BLaER1 treated with 17β-estradiol and CSF1 and Interleukin-3, amounts not matched to agents 10 nM and 100 nM (cell line): ENCODE results near the gene NAPA.

Source experiments
- H3K27ac ChIP-seq, 11 experiments: shearing (Covaris generic); formaldehyde crosslinking; 2 replicates each; pipeline ENCODE4 v1.8.1; 2022
- H3K27me3 ChIP-seq, 11 experiments: shearing (Covaris generic); formaldehyde crosslinking; 2 replicates each; pipeline ENCODE4 v1.8.1; 2022
- H3K36me3 ChIP-seq, 11 experiments: shearing (Covaris generic); formaldehyde crosslinking; 2 replicates each; pipeline ENCODE4 v1.8.1; 2022
- H3K4me1 ChIP-seq, 10 experiments: shearing (Covaris generic); formaldehyde crosslinking; 2 replicates each; pipeline ENCODE4 v1.8.1; 2022
- H3K4me2 ChIP-seq, 11 experiments: shearing (Covaris generic); formaldehyde crosslinking; 2 replicates each; pipeline ENCODE4 v1.8.1; 2022
- H3K4me3 ChIP-seq, 10 experiments: shearing (Covaris generic); formaldehyde crosslinking; 2 replicates each; pipeline ENCODE4 v1.8.1; 2022
- H3K9ac ChIP-seq, 11 experiments: shearing (Covaris generic); formaldehyde crosslinking; 2 replicates each; pipeline ENCODE4 v1.8.1; 2022
- H3K9me3 ChIP-seq, 11 experiments: shearing (Covaris generic); formaldehyde crosslinking; replicated peaks in 1 of 11; 2 replicates each; pipeline ENCODE4 v1.8.1; 2022
- H4K20me1 ChIP-seq, 11 experiments: shearing (Covaris generic); formaldehyde crosslinking; 2 replicates each; pipeline ENCODE4 v1.8.1; 2022
- Cebpa-rat ChIP-seq, 11 experiments: shearing (Covaris generic); IDR thresholded peaks; 2 replicates each; pipeline ENCODE4 v1.8.1; 2022

Gene NAPA

DNA sequence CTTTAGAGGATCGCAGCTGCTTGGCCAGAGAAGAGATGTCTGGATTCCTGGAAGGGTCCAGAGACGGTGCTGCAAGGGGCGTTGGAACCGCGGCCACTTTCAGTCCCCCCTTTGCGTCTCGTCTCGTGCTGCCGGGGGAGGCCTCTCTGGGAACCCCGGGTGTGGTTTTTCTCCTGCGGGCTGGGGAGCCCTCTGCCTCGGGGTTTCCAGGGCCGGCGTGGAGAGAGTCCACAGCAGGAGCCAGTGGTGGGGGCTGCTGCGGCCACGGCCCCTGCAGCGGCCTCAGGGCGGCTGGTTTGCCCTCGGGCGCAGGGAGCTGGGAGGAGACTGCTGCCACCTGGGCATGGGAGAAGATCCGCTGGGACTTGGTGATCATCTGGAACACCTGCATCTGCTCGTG is 29.6 kb upstream of the NAPA start:
- TF ChIP-seq Cebpa-rat (IDR thresholded peaks at IDR 0.05), result no peak
- Histone ChIP-seq H4K20me1 (peaks cover 0 to 17% (median 0%) of the 10 kb centered on the region in 11 experiments; a peak in 2 of 22 replicates), H3K27me3 (peaks cover 35 to 48% (median 42%) of the 10 kb centered on the region in 11 experiments), H3K36me3 (no peaks in the 10 kb centered on the region), H3K4me2 (no peak overlapping the region), H3K9ac (no peak overlapping the region), H3K4me3 (no peak overlapping the region), H3K9me3 (no peaks in the 10 kb centered on the region), H3K27ac (no peak overlapping the region), H3K4me1 (no peaks in the 10 kb centered on the region)

DNA sequence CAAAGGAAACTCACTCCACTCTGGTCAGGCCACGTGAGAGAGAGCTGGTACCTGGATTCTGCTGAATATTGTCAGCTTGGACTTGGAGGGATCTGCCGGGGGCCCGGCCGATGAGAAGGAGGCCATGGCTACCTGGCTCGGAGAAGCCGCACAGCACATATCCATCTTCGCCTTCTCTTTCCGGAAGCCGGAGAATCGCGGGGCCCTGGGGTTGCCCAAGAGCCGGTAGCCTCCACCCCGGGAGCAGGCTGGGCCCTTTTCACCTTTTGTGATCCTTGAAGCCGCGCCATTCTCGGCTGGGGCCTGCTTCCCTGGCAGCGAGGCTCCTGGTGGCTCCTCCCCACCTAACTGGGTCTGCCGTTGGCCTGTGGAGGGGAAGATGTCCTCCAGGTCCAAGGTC is 29.2 kb upstream of the NAPA start:
- H3K27ac ChIP-seq, result no peak overlapping the region
- H4K20me1 ChIP-seq, result peaks cover 0 to 17% (median 0%) of the 10 kb centered on the region in 11 experiments; a peak in 2 of 22 replicates
- TF ChIP-seq Cebpa-rat (IDR thresholded peaks at IDR 0.05), result no peak
- H3K9ac ChIP-seq, result no peak overlapping the region
- H3K9me3 ChIP-seq, result no peaks in the 10 kb centered on the region
- no peaks in the 10 kb centered on the region for H3K4me1 ChIP-seq
- H3K4me3 ChIP-seq, result no peak overlapping the region
- H3K27me3 ChIP-seq, result peaks cover 35 to 48% (median 42%) of the 10 kb centered on the region in 11 experiments
- no peaks in the 10 kb centered on the region for H3K36me3 ChIP-seq
- no peak overlapping the region for H3K4me2 ChIP-seq

DNA sequence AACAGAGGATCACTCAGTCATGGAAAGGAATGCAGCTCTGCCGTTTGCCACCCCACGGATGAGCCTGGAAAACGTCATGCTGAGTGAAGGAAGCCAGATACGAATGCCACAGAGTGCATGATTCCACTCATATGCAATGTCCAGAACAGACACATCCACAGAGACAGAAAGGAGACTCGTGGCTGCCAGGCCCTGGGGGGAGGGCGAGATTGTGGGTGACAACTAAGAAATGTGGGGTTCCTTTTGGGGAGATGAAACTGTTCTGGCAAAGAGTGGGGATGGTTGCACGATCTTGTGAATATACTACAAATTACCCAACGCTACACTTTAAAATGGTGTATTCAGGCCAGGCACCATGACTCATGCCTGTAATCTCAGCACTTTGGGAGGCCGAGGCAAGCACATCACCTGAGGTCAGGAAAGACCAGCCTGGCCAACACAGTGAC is 27.2 kb upstream of the NAPA start:
- peaks cover 0 to 17% (median 0%) of the 10 kb centered on the region in 11 experiments; a peak in 2 of 22 replicates for H4K20me1 ChIP-seq
- TF ChIP-seq Cebpa-rat (IDR thresholded peaks at IDR 0.05), result no peak
- H3K27ac ChIP-seq, result no peak overlapping the region
- no peaks in the 10 kb centered on the region for H3K4me1 ChIP-seq
- H3K36me3 ChIP-seq, result no peaks in the 10 kb centered on the region
- no peaks in the 10 kb centered on the region for H3K9me3 ChIP-seq
- H3K27me3 ChIP-seq, result peaks cover 34 to 41% (median 37%) of the 10 kb centered on the region in 11 experiments
- no peak overlapping the region for H3K4me2 ChIP-seq
- H3K9ac ChIP-seq, result no peak overlapping the region
- H3K4me3 ChIP-seq, result no peak overlapping the region

DNA sequence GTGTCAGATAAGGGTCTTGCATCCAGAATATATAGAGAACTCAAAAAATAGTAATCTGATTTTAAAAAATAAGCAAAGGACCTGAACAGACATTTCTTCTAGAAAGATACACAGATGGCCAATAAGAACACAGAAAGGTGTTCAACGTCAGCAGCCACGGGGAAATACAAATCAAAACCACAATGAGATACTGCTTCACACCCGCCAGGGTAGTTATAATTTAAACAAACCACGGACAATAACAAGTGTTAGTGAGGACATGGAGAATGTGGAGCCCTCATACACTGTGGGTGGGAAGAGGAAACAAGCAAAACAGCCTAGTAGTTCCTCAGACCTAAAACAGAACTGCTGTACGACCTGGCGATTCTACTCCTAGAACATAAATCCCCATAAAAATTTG is 26.7 kb upstream of the NAPA start:
- Histone ChIP-seq H3K4me1 (no peaks in the 10 kb centered on the region), H3K27me3 (peaks cover 29 to 35% (median 32%) of the 10 kb centered on the region in 11 experiments), H3K9me3 (no peaks in the 10 kb centered on the region), H3K4me2 (no peak overlapping the region), H3K27ac (no peak overlapping the region), H3K36me3 (no peaks in the 10 kb centered on the region), H3K9ac (no peak overlapping the region), H3K4me3 (no peak overlapping the region), H4K20me1 (peaks cover 0 to 17% (median 0%) of the 10 kb centered on the region in 11 experiments; a peak in 2 of 22 replicates)
- TF ChIP-seq Cebpa-rat (IDR thresholded peaks at IDR 0.05), result no peak

DNA sequence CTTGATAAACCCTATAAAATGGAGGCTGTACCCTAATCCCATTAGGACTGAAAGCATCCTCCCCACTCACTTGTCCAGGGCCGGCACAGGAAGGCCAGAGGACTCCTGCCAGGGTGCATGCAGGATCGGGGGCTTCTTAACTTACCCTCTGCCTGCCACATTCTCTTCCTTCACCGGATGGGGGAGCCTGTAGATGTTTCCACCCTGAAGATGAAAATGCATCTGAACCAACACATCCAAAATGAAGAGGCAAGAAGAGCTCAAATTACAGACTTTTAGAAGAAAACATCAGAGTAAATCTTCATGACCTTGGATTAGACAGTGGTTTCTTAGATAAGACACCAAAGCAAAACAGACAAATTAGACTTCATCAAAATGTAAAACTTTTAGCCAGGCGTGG is 25.9 kb upstream of the NAPA start:
- H4K20me1 ChIP-seq, result peaks cover 0 to 14% (median 0%) of the 10 kb centered on the region in 11 experiments; a peak in 2 of 22 replicates
- H3K27me3 ChIP-seq, result peaks cover 21 to 28% (median 24%) of the 10 kb centered on the region in 11 experiments
- no peak overlapping the region for H3K9ac ChIP-seq
- H3K9me3 ChIP-seq, result no peaks in the 10 kb centered on the region
- no peaks in the 10 kb centered on the region for H3K4me1 ChIP-seq
- H3K4me3 ChIP-seq, result no peak overlapping the region
- no peak overlapping the region for H3K4me2 ChIP-seq
- H3K27ac ChIP-seq, result no peak overlapping the region
- no peak for TF ChIP-seq Cebpa-rat (IDR thresholded peaks at IDR 0.05)
- no peaks in the 10 kb centered on the region for H3K36me3 ChIP-seq

DNA sequence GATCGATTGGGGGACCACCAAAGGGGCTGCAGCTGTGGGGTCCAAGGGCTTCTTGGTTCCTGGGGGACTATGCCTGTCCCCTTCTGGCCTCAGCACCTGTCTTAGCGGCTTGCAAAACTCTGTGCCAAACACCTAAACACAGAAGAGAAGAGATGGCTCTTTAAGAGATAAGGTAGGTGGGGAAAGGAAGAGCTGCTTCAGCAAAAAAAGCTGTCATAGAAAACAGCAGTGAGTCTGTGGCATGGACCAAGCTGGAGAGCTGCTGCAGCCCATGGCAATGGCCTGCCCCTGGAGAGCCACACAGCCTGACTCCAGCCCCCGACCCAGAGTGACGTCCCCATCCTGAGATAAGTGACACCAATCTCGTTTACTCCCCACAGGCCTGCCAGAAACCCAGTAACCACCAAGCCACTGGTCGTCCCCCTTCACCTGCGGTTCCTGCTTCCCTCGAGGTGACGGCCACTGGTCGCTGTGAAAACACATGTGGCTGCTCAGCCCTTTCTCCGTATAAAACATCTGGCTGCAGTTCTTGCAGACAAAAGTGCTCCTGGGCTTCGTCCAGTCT is 25.0 kb upstream of the NAPA start:
- Histone ChIP-seq H3K36me3 (no peaks in the 10 kb centered on the region), H3K27ac (no peak overlapping the region), H3K27me3 (peaks cover 12 to 18% (median 15%) of the 10 kb centered on the region in 11 experiments), H3K4me2 (no peak overlapping the region), H4K20me1 (peaks cover 0 to 5% (median 0%) of the 10 kb centered on the region in 11 experiments; a peak in 2 of 22 replicates), H3K9me3 (no peaks in the 10 kb centered on the region), H3K4me1 (no peaks in the 10 kb centered on the region), H3K9ac (no peak overlapping the region), H3K4me3 (no peak overlapping the region)
- no peak for TF ChIP-seq Cebpa-rat (IDR thresholded peaks at IDR 0.05)

DNA sequence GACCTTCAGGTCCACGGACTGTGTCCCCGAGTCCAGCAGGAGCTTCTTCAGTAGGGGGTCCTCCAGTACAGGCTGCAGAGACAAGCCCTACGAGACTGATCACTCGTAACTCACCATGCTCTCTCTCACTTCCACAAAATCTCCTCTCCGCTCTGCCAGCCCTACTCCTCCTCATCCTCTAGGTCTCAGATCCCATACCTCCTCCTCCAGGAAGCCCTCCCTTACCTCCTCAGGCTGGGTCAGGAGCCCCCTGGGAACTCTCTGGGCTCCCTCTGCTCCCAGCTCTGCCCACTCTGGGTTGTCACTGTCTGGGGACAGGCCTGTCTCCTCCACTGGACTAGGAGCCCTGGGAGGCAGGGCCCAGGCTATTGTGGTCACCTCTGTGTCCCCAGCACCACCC is 23.9 kb upstream of the NAPA start:
- Histone ChIP-seq H3K4me2 (no peak overlapping the region), H3K4me3 (no peak overlapping the region), H3K36me3 (no peaks in the 10 kb centered on the region), H4K20me1 (peaks cover 0 to 4% (median 0%) of the 10 kb centered on the region in 11 experiments; a peak in 2 of 22 replicates), H3K9ac (no peak overlapping the region), H3K9me3 (no peaks in the 10 kb centered on the region), H3K27me3 (peaks cover 2 to 8% (median 5%) of the 10 kb centered on the region in 11 experiments; a peak in 14 of 22 replicates), H3K27ac (no peak overlapping the region), H3K4me1 (no peaks in the 10 kb centered on the region)
- no peak for TF ChIP-seq Cebpa-rat (IDR thresholded peaks at IDR 0.05)

DNA sequence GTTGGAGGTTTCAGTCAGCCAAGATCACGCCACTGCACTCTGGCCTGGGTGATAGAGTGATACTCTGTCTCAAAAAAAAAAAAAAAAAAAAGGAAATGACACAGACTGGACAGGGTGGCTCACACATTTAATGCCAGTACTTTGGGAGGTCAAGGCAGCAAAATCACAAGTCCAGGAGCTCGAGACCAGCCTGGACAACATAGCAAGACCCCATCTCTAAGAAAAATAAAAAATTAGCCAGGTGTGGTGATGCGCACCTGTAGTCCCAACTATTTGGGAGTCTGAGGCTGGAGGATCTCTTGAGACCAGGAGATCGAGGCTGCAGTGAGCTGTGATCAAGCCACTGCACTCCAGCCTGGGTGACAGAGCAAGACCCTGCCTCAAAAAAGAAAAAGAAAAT is 22.6 kb upstream of the NAPA start:
- Histone ChIP-seq H3K9me3 (no peaks in the 10 kb centered on the region), H3K27me3 (peaks cover 0 to under 1% (median 0%) of the 10 kb centered on the region in 11 experiments; a peak in 1 of 22 replicates), H3K4me3 (no peak overlapping the region), H4K20me1 (peaks cover 0 to 4% (median 0%) of the 10 kb centered on the region in 11 experiments; a peak in 2 of 22 replicates), H3K9ac (no peak overlapping the region), H3K4me2 (no peak overlapping the region), H3K27ac (no peak overlapping the region), H3K4me1 (no peaks in the 10 kb centered on the region), H3K36me3 (no peaks in the 10 kb centered on the region)
- no peak for TF ChIP-seq Cebpa-rat (IDR thresholded peaks at IDR 0.05)

DNA sequence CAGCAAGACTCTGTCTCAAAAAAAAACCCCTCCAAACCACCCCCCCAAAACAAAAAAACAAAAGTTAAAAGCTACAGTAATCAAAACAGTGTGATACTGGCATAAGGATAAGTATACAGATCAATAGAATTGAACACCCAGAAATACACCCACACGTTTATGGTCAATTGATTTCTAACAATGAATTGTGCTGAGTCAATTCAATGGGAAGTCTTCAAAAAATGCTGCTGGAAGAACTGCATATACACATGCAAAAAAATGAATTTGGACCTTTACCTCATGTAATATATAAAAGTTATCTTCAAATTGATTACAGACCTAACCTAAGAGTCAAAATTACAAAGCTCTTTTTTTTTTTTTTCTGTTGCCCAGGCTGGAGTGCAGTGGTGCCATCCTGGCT is 19.8 kb upstream of the NAPA start:
- Histone ChIP-seq H3K4me1 (peaks cover 0 to 5% (median under 1%) of the 10 kb centered on the region in 10 experiments; a peak in 4 of 20 replicates), H3K36me3 (no peaks in the 10 kb centered on the region), H3K9me3 (no peaks in the 10 kb centered on the region), H3K27ac (no peak overlapping the region), H3K4me2 (no peak overlapping the region), H3K9ac (no peak overlapping the region), H4K20me1 (no peaks in the 10 kb centered on the region; a peak in 2 of 22 replicates), H3K27me3 (peaks cover 0 to 10% (median 0%) of the 10 kb centered on the region in 11 experiments; a peak in 1 of 22 replicates), H3K4me3 (no peak overlapping the region)
- TF ChIP-seq Cebpa-rat (IDR thresholded peaks at IDR 0.05), result no peak
